IMR-90 (cell line): ENCODE data around the gene SLC5A1.

ENCODE experiments used
- BHLHE40 ChIP-seq: fragments of 150-350 bp; IDR thresholded peaks from 2 replicates; pipeline ENCODE4 v1.6.1; 2016; ENCODE audit warnings: mild to moderate bottlenecking, low read depth, low read length
- CEBPB ChIP-seq: IDR thresholded peaks from 2 replicates; pipeline ENCODE4 v1.6.1; 2012; ENCODE audit warnings: low read depth, low read length, improper control_type of control experiment
- CHD1 ChIP-seq: IDR thresholded peaks from 2 replicates; pipeline ENCODE4 v1.6.1; 2012; ENCODE audit warnings: low read depth, low read length, improper control_type of control experiment
- FOS ChIP-seq: fragments of 150-350 bp; IDR thresholded peaks from 2 replicates; pipeline ENCODE4 v1.6.1; 2016; ENCODE audit warnings: low read depth, low read length
- MAFK ChIP-seq: IDR thresholded peaks from 2 replicates; pipeline ENCODE4 v1.6.1; 2012; ENCODE audit warnings: low read depth, low read length, improper control_type of control experiment
- MAZ ChIP-seq: IDR thresholded peaks from 2 replicates; pipeline ENCODE4 v1.6.1; 2012; ENCODE audit warnings: low read depth, mild to moderate bottlenecking, low read length, improper control_type of control experiment, moderate library complexity, borderline replicate concordance
- MXI1 ChIP-seq: IDR thresholded peaks from 2 replicates; pipeline ENCODE4 v1.6.1; 2012; ENCODE audit warnings: low read depth, mild to moderate bottlenecking, low read length, moderate library complexity, borderline replicate concordance
- POLR2A ChIP-seq: IDR thresholded peaks from 2 replicates; pipeline ENCODE4 v1.6.1; 2012; ENCODE audit warnings: mild to moderate bottlenecking, low read depth, low read length
- RAD21 ChIP-seq: IDR thresholded peaks from 2 replicates; pipeline ENCODE4 v1.6.1; 2012; ENCODE audit warnings: low read length, improper control_type of control experiment
- RCOR1 ChIP-seq: IDR thresholded peaks from 2 replicates; pipeline ENCODE4 v1.6.1; 2012; ENCODE audit warnings: mild to moderate bottlenecking, low read length, improper control_type of control experiment; ENCODE audit not compliant: insufficient replicate concordance
- RFX5 ChIP-seq: IDR thresholded peaks from 2 replicates; pipeline ENCODE4 v1.8.0; 2012; ENCODE audit warnings: low read depth, mild to moderate bottlenecking, low read length, moderate library complexity
- SMC3 ChIP-seq: fragments of 150-350 bp; IDR thresholded peaks from 2 replicates; pipeline ENCODE4 v1.6.1; 2016; ENCODE audit warnings: low read depth, mild to moderate bottlenecking, antibody characterized with exemption, low read length, moderate library complexity
- TF ChIP-seq, protein P1 (sequence below): conservative IDR thresholded peaks from 2 replicates; pipeline ENCODE4 v1.5.1; 2012; ENCODE audit warnings: mild to moderate bottlenecking, low read depth, low read length, improper control_type of control experiment
- TF ChIP-seq, protein P2 (sequence below): fragments of 150-350 bp; IDR thresholded peaks from 2 replicates; pipeline ENCODE4 v1.6.1; 2016; ENCODE audit warnings: low read depth, mild to moderate bottlenecking, low read length, moderate library complexity, borderline replicate concordance

DNA sequence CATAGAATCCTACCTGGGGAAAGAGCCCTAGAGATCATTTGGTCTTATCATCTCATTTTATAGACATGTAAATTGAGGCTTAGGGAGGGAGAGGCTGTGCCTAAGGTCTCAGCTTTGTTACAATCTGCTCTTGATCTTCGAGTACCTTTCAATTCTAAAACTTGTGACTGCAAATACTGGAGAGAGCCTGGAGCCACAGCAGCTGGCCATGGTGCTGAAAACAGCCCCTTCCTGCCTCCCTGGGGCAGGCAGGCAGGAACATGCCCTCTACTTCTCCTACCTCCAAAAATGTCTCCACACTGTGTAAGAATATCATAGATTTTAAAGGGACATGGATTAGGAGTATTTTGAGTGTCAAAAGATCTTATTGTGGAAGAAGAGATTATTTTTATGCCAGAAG, 63.9 kb downstream of the SLC5A1 start:
- no peak for TF ChIP-seq RAD21
- TF ChIP-seq POLR2A, result no peak
- TF ChIP-seq BHLHE40, result no peak
- TF ChIP-seq MAZ, result no peak
- TF ChIP-seq, protein P1, sequence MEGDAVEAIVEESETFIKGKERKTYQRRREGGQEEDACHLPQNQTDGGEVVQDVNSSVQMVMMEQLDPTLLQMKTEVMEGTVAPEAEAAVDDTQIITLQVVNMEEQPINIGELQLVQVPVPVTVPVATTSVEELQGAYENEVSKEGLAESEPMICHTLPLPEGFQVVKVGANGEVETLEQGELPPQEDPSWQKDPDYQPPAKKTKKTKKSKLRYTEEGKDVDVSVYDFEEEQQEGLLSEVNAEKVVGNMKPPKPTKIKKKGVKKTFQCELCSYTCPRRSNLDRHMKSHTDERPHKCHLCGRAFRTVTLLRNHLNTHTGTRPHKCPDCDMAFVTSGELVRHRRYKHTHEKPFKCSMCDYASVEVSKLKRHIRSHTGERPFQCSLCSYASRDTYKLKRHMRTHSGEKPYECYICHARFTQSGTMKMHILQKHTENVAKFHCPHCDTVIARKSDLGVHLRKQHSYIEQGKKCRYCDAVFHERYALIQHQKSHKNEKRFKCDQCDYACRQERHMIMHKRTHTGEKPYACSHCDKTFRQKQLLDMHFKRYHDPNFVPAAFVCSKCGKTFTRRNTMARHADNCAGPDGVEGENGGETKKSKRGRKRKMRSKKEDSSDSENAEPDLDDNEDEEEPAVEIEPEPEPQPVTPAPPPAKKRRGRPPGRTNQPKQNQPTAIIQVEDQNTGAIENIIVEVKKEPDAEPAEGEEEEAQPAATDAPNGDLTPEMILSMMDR, result no peak
- TF ChIP-seq, protein P2, sequence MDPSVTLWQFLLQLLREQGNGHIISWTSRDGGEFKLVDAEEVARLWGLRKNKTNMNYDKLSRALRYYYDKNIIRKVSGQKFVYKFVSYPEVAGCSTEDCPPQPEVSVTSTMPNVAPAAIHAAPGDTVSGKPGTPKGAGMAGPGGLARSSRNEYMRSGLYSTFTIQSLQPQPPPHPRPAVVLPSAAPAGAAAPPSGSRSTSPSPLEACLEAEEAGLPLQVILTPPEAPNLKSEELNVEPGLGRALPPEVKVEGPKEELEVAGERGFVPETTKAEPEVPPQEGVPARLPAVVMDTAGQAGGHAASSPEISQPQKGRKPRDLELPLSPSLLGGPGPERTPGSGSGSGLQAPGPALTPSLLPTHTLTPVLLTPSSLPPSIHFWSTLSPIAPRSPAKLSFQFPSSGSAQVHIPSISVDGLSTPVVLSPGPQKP, result no peak
- TF ChIP-seq FOS, result no peak
- TF ChIP-seq CEBPB, result no peak
- TF ChIP-seq MXI1, result no peak
- no peak for TF ChIP-seq CHD1
- TF ChIP-seq SMC3, result no peak
- TF ChIP-seq RCOR1, result no peak
- no peak for TF ChIP-seq RFX5
- TF ChIP-seq MAFK, result no peak
